ENCODE measurements around the gene PTCH2. TPM values are rescaled to one million over a fixed set of nuclear protein-coding genes. Genes with fewer than 3 reads are reported as not detected.

Gene PTCH2
- total RNA-seq, 1 donor from 2014 or later, result 1.0 TPM

DNA sequence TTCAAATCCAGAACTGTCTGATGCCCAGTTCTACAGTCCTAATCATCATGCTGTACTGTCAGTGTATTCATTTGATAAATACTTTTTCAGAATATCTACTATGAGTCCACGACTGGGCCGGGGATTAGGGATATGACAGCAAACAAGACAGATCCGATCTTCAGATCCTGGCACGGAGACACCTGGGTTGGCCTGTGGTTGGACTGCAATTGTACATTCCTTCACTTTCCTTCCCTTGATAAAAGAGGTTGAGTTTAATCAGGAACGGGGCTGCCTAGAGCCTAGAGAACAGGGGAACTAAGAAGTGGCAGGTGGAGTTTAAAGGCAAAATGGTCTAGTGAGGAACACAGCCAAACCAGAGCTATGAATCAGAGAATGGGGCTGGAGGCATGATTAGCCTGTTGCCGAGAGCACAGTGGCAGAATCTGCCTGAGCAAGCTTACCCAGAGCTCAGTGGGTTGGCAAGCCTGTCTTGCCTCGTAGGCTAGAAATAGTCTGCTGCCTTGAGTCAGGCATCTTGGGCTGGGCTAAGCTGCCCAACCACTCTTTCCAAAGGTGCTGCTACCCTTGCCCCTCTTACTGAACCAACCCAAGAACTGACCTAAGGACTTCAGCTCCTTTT, 38.1 kb upstream of the PTCH2 start:
- Histone ChIP-seq H3K4me1 (no peaks in the 10 kb centered on the region), H3K9me3 (no peaks in the 10 kb centered on the region), H3K36me3 (peaks cover 31% of the 10 kb centered on the region), H3K27me3 (ENCODE audit: low read depth) (no peaks in the 10 kb centered on the region), H3K27ac (no peak overlapping the region), H3K4me3 (no peak overlapping the region)
- DNase-seq, result no peak
- no peak for ATAC-seq
- intact Hi-C loops (cut with DNase I), result no loop called here
- TF ChIP-seq, protein P1, sequence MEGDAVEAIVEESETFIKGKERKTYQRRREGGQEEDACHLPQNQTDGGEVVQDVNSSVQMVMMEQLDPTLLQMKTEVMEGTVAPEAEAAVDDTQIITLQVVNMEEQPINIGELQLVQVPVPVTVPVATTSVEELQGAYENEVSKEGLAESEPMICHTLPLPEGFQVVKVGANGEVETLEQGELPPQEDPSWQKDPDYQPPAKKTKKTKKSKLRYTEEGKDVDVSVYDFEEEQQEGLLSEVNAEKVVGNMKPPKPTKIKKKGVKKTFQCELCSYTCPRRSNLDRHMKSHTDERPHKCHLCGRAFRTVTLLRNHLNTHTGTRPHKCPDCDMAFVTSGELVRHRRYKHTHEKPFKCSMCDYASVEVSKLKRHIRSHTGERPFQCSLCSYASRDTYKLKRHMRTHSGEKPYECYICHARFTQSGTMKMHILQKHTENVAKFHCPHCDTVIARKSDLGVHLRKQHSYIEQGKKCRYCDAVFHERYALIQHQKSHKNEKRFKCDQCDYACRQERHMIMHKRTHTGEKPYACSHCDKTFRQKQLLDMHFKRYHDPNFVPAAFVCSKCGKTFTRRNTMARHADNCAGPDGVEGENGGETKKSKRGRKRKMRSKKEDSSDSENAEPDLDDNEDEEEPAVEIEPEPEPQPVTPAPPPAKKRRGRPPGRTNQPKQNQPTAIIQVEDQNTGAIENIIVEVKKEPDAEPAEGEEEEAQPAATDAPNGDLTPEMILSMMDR (IDR thresholded peaks at IDR 0.05), result no peak

DNA sequence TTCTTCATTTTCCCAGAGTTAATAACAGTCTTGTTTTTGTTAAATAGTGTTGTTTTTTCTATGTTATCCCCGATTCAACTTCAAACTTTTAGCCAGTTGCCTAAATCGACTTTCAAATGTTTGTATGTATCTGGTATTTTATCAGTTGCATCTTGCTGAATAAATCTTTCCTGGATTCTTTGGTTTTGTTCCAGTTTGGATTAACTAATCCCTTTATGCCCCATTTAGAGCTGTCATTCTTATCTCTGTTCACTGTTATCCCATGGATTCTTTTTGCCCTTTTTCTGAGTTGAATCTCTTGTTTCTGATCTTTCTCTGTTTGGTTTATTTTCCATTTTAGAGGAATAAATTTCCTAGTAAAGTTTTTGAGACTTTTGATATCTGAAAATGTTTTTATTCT, 31.1 kb upstream of the PTCH2 start:
- DNase-seq (no peak), ATAC-seq (no peak)
- Histone ChIP-seq H3K27ac (no peak overlapping the region), H3K27me3 (ENCODE audit: low read depth) (no peaks in the 10 kb centered on the region), H3K36me3 (peaks cover 42% of the 10 kb centered on the region), H3K4me1 (no peaks in the 10 kb centered on the region), H3K9me3 (no peaks in the 10 kb centered on the region), H3K4me3 (no peak overlapping the region)
- intact Hi-C loops (cut with DNase I), result no loop called here
- TF ChIP-seq, protein P1 (IDR thresholded peaks at IDR 0.05), result no peak

DNA sequence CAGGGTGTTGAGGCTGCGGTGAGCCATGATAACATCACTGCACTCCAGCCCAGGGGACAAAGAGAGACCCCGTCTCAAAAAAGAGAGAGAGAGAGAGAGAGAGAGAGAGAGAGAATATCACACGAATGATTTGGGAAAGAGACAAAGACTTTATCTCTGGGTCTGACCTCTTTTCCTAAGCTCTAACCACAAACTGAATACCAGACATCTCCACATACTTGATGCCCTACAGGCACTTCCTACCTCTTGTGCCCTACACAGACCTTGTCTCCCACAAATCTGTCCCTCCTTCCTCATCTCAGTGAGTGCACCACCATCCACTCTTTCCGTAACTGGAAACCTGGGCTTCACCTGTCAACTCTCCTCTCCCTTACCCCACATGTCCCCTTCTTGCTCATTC, 27.0 kb upstream of the PTCH2 start:
- no peaks in the 10 kb centered on the region for H3K9me3 ChIP-seq
- no peaks in the 10 kb centered on the region for H3K4me1 ChIP-seq
- H3K4me3 ChIP-seq, result no peak overlapping the region
- intact Hi-C loops (cut with DNase I), result no loop called here
- H3K36me3 ChIP-seq, result peaks cover 49% of the 10 kb centered on the region
- H3K27me3 ChIP-seq (ENCODE audit: low read depth), result no peaks in the 10 kb centered on the region
- TF ChIP-seq, protein P1 (IDR thresholded peaks at IDR 0.05), result no peak
- no peak for DNase-seq
- no peak for ATAC-seq
- H3K27ac ChIP-seq, result no peak overlapping the region

DNA sequence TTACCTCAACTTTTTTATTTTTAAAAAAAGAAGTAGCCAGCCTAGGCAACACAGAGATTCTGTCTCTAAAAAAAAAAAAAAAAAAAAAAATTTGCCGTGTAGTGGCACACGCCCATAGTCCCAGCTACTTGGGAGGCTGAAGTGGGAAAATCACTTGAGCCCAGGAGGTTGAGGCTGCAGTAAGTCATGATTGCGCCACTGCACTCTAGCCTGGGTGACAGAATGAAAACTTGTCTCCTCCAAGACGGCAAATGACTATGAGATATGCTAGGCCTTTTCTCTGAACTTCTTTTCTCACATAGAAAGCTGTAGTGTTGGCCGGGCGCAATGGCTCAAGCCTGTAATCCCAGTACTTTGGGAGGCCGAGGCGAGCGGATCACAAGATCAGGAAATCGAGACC, 24.7 kb upstream of the PTCH2 start:
- H3K4me3 ChIP-seq, result no peak overlapping the region
- H3K27ac ChIP-seq, result no peak overlapping the region
- no peaks in the 10 kb centered on the region for H3K4me1 ChIP-seq
- peaks cover 29% of the 10 kb centered on the region for H3K36me3 ChIP-seq
- DNase-seq (peak; percentile 58), ATAC-seq (peak; percentile 74 to 78)
- intact Hi-C loops (cut with DNase I), result no loop called here
- TF ChIP-seq, protein P1 (IDR thresholded peaks at IDR 0.05), result no peak
- no peaks in the 10 kb centered on the region for H3K9me3 ChIP-seq
- no peaks in the 10 kb centered on the region for H3K27me3 ChIP-seq (ENCODE audit: low read depth)

DNA sequence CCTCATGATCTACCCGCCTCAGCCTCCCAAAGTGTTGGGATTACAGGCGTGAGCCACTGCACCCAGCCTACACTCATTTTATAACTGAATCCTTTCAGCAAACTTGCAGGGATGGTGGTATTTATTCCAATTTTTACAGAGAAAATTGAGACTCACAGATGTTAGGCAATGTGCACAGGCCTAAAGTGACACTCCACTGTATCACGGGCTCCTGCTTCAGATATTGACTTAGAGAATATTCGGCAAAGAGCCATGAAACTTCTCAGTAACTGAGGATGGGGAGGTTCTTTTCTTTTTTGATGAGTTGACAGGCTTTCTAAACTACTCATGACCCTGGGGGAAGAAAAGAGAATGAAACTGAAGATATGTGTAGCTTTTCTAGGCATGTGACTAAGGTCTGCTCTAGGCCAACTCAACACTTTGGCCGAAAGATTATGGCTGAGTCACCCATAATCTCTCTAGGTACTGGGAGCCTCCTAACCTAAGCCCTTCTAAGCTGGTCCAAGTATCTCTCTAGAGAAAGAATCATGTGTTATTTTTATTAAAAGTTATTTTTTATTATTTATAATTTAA, 19.9 kb upstream of the PTCH2 start:
- H3K36me3 ChIP-seq, result peaks cover 10% of the 10 kb centered on the region
- intact Hi-C loops (cut with DNase I), result no loop called here
- no peak for ATAC-seq
- no peaks in the 10 kb centered on the region for H3K27me3 ChIP-seq (ENCODE audit: low read depth)
- H3K4me1 ChIP-seq, result no peaks in the 10 kb centered on the region
- H3K4me3 ChIP-seq, result no peak overlapping the region
- no peak overlapping the region for H3K27ac ChIP-seq
- TF ChIP-seq, protein P1 (IDR thresholded peaks at IDR 0.05), result no peak
- no peak for DNase-seq
- H3K9me3 ChIP-seq, result no peaks in the 10 kb centered on the region
